GM12865 (cell line): Measurements from ENCODE around the gene AHCYL1.

Experiments
- DNase-seq: peaks from one replicate; pipeline ENCODE4 v3.0.0; 2010; ENCODE audit warnings: low read depth
- H3K4me3 ChIP-seq: 2 replicates; pipeline ENCODE4 v1.5.1; 2011; ENCODE audit warnings: mild to moderate bottlenecking, low read depth, low read length, control low read depth
- TF ChIP-seq, protein P1 (sequence below): IDR thresholded peaks from 2 replicates; pipeline ENCODE4 v1.5.1; 2011; ENCODE audit warnings: low read length, control low read depth, low read depth, inconsistent platforms; ENCODE audit not compliant: insufficient read depth; ENCODE audit errors: missing control alignments

The AHCYL1 gene

DNA sequence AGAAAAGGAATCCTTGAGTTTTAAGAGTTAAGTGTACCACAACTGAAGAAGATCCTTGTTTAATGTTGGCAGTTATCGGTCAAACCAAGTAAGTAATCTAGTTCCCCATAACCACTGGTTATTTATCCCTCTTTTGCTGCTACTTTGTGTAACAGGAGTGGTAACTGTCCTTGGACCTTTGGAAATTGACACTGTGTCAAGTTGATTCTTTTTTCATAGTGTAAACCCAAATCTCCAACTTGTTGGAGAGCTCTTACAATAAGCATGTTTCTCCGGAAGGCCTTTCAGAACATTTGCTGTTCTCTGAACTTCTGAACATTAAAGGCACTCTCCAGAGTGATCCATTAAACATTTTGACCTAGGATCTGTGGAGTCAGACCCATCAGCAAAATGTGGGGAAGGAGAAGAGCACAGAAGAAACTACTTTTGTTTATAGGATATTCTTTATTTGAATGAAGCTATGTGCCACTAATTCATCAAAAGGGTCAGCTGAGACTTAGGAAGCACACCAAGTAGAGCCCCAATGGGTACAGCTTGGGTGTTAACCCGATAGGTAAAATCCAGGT lies 3.9 kb downstream of the AHCYL1 start:
- no peak overlapping the region for H3K4me3 ChIP-seq
- DNase-seq, result no peak
- TF ChIP-seq, protein P1, sequence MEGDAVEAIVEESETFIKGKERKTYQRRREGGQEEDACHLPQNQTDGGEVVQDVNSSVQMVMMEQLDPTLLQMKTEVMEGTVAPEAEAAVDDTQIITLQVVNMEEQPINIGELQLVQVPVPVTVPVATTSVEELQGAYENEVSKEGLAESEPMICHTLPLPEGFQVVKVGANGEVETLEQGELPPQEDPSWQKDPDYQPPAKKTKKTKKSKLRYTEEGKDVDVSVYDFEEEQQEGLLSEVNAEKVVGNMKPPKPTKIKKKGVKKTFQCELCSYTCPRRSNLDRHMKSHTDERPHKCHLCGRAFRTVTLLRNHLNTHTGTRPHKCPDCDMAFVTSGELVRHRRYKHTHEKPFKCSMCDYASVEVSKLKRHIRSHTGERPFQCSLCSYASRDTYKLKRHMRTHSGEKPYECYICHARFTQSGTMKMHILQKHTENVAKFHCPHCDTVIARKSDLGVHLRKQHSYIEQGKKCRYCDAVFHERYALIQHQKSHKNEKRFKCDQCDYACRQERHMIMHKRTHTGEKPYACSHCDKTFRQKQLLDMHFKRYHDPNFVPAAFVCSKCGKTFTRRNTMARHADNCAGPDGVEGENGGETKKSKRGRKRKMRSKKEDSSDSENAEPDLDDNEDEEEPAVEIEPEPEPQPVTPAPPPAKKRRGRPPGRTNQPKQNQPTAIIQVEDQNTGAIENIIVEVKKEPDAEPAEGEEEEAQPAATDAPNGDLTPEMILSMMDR, result no peak

DNA sequence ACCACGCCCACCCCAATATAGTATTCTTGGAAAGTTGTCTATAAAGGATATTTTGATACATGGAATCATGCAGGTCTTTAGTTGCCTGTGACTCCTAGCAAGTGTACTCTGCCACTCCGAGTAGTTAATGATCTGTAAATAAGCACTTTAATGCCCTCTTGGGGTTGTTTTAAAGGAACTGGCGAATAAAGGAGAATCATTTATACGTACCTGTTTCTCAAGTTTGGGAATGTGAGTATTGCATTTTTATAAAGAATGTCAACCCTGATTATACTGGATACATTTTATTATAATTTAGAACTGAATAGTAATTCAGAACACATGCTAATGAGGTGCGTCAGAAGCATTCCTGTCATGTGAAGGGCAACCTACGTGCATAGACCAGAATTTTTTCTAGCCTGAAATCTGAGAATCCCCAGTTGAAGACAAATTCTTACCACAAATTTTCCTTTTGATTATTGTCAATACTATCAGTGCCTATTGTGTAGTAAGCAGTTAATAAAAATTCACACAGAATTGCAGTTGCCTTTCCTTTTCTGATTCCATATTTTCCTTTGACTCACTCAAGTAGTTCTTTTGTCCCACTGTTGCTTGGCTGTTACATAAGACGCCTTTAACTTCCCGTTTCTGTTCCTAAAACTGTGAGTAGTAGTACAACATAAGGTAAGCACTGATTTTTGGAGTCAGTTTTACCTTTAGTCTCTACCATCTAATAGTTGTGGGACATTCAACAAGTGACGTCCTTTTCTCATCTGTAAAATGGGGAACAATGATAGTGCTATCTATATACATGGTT lies 5.1 kb downstream of the AHCYL1 start:
- TF ChIP-seq, protein P1, result no peak
- H3K4me3 ChIP-seq, result no peak overlapping the region
- no peak for DNase-seq

DNA sequence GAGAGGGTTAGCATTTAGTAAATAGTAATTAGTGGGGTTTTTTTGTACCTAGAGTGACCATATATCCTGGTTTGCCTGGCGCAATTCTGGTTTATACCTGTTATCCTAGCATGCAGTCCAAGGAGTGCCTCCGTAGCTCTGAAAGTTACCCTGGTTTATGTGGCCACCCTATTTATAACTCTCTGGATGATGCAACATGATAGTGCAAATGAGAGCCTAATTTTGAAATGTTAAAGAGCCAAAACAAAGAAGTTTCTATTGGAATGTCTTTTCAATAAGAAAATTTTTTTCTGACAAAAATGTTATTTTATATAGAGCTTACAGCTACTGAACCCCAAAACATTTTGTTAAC lies 5.7 kb downstream of the AHCYL1 start:
- H3K4me3 ChIP-seq, result no peak overlapping the region
- no peak for DNase-seq
- TF ChIP-seq, protein P1, result no peak

DNA sequence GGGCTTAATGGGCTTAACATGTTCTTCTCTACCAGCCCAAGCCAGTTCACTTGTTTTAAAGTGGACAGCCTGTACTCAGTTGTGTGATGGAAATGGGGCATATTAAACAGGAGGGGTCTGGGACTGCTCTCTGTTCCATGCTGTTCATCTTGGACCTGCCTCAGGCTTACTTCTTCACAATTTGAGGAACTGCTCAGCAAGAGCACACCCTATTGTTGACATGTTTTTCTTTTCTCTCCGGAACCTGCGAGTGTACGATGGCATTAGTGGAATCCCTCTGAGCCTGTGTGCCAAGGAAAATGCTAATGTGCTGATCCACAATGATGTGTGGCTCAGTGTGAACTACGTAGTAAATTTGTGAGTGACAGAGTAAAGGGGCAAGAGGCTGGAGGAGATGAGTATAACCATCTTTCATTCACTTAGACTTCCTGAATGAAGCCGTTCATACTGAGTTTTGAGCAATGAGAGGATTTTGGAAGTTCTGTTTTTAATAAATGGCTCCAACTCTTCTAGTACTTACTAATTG lies 6.9 kb downstream of the AHCYL1 start:
- TF ChIP-seq, protein P1, result no peak
- DNase-seq, result no peak
- no peak overlapping the region for H3K4me3 ChIP-seq

DNA sequence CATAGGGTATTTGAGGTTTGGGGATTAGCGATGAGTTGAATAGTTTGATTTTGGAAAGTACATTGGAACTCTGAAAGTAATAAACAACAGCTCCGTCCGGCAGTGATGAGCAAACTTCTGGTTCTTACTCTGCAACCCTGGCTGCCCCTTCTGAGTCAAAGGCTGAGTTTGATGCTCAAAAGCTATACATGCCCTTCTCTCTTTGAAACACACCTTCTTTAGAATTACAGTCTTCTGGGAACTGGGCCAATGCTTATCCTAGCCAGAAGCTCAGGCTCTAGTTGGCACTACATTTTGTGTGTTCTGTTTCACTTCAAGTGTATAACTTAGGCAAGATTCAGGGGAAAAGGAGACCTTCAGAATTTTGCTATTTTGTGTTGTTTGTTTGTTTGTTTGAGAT lies 9.3 kb downstream of the AHCYL1 start:
- no peak for DNase-seq
- H3K4me3 ChIP-seq, result no peak overlapping the region
- TF ChIP-seq, protein P1, result no peak

DNA sequence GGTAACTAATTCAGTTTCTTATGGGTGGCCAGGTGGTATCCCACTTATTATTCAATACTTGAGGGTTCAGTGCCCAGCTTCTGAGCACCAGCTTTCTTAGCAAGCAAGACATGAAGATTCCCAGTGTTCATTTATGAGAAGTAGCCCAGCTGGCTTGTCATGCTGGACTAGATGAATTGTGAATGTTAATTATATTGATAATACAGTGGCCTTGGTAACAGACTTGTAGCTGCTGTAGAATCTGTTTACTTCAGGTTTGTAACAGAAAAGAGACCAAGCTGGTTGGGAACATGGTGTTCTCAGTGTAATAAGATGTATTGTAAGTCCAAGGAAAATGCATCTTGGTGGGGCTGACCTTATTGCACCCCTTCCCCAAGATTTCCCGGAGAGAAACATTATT lies 10.1 kb downstream of the AHCYL1 start:
- no peak for DNase-seq
- TF ChIP-seq, protein P1, result no peak
- H3K4me3 ChIP-seq, result no peak overlapping the region
